ENCODE results near the gene WHRN. TPM values are rescaled to one million over a fixed set of nuclear protein-coding genes. Genes with fewer than 3 reads are reported as not detected.

The WHRN gene
- total RNA-seq, 1 experiment from 2014 or later: 24.3 TPM

DNA sequence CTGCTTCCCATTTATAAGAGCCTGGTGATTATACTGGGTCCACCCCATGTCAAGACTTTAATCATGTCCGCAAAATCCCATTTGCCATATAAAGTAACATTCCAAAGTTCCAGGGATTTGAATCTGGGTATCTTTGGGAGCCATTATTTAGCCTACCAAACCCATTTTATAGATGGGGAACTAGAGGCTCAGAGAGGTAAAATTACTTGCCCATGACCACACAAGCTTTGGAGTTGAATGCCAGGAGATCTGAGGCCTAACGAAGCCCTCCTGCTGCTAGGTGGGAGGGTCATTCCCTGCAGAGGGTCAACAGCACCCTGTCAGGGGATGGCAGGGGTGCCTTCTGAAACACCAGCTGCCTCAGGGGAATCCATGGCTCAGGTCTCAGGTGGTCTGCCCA is 104.5 kb downstream of the WHRN start:
- Mint-ChIP-seq H3K4me3 (no peak overlapping the region), H3K36me3 (no peaks in the 10 kb centered on the region), H3K27me3 (ENCODE audit: low read depth) (no peaks in the 10 kb centered on the region), H3K27ac (no peak overlapping the region), H3K9me3 (no peaks in the 10 kb centered on the region), H3K4me1 (peaks cover 26% of the 10 kb centered on the region)
- POLR2A ChIA-PET: no interaction called here
- CTCF ChIA-PET: interaction anchor here (1.2 to 2.5 kb wide), 4 partner anchors 9 to 62 kb away, joined by 3 to 8 read pairs (median 4); no protein-coding TSS in a partner anchor
- no peak for ATAC-seq
- no peak for TF ChIP-seq GRHL2 (CRISPR knock-in tag; IDR thresholded peaks at IDR 0.05; ENCODE audit: insufficient replicate concordance, severe bottlenecking)
- no peak for TF ChIP-seq GTF2I (CRISPR knock-in tag; conservative IDR thresholded peaks at IDR 0.05)
- no peak for TF ChIP-seq ARID4B (CRISPR knock-in tag; IDR thresholded peaks at IDR 0.05; ENCODE audit: borderline replicate concordance)
- no peak for TF ChIP-seq TP53 (CRISPR knock-in tag; IDR thresholded peaks at IDR 0.05)
- TF ChIP-seq, protein P1, sequence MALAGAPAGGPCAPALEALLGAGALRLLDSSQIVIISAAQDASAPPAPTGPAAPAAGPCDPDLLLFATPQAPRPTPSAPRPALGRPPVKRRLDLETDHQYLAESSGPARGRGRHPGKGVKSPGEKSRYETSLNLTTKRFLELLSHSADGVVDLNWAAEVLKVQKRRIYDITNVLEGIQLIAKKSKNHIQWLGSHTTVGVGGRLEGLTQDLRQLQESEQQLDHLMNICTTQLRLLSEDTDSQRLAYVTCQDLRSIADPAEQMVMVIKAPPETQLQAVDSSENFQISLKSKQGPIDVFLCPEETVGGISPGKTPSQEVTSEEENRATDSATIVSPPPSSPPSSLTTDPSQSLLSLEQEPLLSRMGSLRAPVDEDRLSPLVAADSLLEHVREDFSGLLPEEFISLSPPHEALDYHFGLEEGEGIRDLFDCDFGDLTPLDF (CRISPR knock-in tag; IDR thresholded peaks at IDR 0.05): no peak
- no peak for TF ChIP-seq ZNF121 (CRISPR knock-in tag; IDR thresholded peaks at IDR 0.05)
- TF ChIP-seq ATF3 (CRISPR knock-in tag; conservative IDR thresholded peaks at IDR 0.05): no peak
- DNase-seq (ENCODE audit: low spot score): no peak

DNA sequence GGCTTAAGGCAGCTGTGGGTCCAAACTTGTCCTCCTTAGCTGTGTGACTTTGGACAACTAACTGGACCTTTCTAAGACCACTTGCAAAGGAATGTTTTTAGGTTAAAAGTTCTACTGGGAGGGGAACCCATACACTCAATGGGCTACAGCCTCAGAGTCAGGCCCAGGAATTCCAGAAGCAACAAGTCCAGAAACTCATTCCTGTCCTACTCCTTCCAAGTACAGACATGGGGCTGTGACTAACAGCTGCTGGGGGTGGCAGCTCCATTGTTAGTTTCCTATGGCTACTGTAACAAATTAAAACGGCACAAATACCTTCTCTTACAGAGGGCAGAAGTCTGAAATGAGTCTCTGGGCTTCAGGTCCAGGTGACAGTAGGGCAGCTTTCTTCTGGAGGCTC is 105.1 kb downstream of the WHRN start:
- DNase-seq (ENCODE audit: low spot score) (no peak), ATAC-seq (no peak)
- Mint-ChIP-seq H3K36me3 (no peaks in the 10 kb centered on the region), H3K4me1 (peaks cover 28% of the 10 kb centered on the region), H3K27ac (no peak overlapping the region), H3K4me3 (no peak overlapping the region), H3K27me3 (ENCODE audit: low read depth) (no peaks in the 10 kb centered on the region), H3K9me3 (no peaks in the 10 kb centered on the region)
- TF ChIP-seq ATF2 (CRISPR knock-in tag; IDR thresholded peaks at IDR 0.05; ENCODE audit: borderline replicate concordance, low read depth): no peak
- TF ChIP-seq TP53 (CRISPR knock-in tag; IDR thresholded peaks at IDR 0.05): no peak
- TF ChIP-seq ZNF121 (CRISPR knock-in tag; IDR thresholded peaks at IDR 0.05): no peak
- no peak for TF ChIP-seq GABPB1 (CRISPR knock-in tag; IDR thresholded peaks at IDR 0.05)
- no peak for TF ChIP-seq ZNF396 (CRISPR knock-in tag; IDR thresholded peaks at IDR 0.05; ENCODE audit: borderline replicate concordance)
- no peak for TF ChIP-seq FOXJ3 (CRISPR knock-in tag; IDR thresholded peaks at IDR 0.05; ENCODE audit: borderline replicate concordance)
- TF ChIP-seq, protein P2, sequence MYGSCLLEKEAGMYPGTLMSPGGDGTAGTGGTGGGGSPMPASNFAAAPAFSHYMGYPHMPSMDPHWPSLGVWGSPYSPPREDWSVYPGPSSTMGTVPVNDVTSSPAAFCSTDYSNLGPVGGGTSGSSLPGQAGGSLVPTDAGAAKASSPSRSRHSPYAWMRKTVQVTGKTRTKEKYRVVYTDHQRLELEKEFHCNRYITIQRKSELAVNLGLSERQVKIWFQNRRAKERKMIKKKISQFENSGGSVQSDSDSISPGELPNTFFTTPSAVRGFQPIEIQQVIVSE (CRISPR knock-in tag; IDR thresholded peaks at IDR 0.05; ENCODE audit: borderline replicate concordance): no peak
- no peak for TF ChIP-seq ELF4 (CRISPR knock-in tag; IDR thresholded peaks at IDR 0.05; ENCODE audit: low read depth)
- no peak for TF ChIP-seq AFF4 (CRISPR knock-in tag; IDR thresholded peaks at IDR 0.05; ENCODE audit: borderline replicate concordance)
- ChIA-PET CTCF (interaction anchor here (1.2 to 2.5 kb wide), 3 partner anchors 9 to 61 kb away, joined by 3 to 8 read pairs (median 5); no protein-coding TSS in a partner anchor), POLR2A (no interaction called here)
